Measurements from ENCODE around the gene NDUFB2.
"Not testable (repeated sequence)": the region's sequence is repeated elsewhere in the genome, so short reads cannot be mapped to it uniquely, and the experiment has no call there.

The NDUFB2 gene

GRCh38 chr7:140696680-140697446 is at the start of gene NDUFB2:
Gene NDUFB2 (plus strand): TSS chr7:140696708. CDS start chr7:140696745, 37 bp downstream.
- in situ Hi-C loops (cut with HindIII; ENCODE audit: low sequenced_read_pairs), result no loop called here

DNA sequence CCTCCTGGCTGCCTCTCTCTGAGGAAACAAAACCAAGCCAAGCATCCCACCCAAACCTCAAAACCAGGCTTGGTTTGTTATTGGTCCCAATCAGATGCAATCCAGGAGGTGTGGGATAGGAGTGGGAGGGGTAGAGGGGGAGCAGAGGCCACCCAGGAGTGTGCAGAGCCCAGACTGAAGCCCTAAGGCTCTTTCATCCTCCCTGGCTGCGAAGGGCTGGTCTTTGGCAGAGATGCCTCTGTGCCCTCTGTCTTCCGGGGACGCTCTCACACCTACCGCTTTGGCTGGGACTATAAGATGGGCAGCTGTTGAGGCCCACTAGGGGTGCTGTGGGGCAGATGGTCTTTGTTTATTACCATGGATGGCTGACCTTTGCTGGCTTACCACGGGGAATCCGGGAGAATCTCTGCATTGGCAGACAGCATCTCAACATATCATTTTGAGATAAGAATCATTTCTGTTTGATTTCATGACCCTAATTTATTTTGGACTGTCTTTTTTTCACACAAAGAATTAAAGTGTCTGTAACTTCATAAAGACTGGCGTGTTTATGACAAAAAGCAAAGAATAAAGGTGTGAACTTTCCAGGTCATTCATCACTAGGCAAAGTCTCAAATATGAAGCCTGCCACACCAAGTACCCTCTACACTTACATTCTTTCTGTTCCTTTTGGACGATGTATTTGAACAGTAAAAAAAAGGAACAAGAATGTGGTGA is 49.4 kb upstream of the NDUFB2 start:
- in situ Hi-C loops (cut with HindIII; ENCODE audit: low sequenced_read_pairs), result loop anchor here (25.0 kb wide), 1 partner anchor 135 kb away; no protein-coding TSS in a partner anchor

- in situ Hi-C loops (cut with HindIII; ENCODE audit: low sequenced_read_pairs), result loop anchor here (25.0 kb wide), 1 partner anchor 137 kb away; no protein-coding TSS in a partner anchor
Observed at GRCh38 chr7:140649556-140650205, 46.8 kb upstream of the NDUFB2 start.

DNA sequence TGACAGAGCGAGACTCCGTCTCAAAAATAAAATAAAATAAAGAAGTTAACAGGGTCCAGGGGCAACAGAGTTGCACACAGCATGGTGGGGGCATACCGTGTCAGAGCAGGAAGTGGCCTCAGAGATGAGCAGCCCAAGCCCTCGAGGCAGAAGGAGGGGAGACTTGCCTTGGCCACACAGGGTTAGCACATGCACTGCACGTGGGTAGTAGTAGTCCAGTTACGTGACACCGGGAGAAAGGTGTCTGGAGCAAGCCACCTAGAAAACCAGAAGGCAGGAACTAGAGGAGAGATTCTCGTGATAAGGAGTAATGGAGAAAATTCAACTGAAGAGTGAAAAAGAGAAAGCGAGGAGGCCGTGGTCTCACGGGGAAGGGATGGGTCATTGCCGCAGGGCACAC is 46.1 kb upstream of the NDUFB2 start:
- in situ Hi-C loops (cut with HindIII; ENCODE audit: low sequenced_read_pairs), result no loop called here

GRCh38 chr7:140653319-140654108 is 43.0 kb upstream of the NDUFB2 start:
- in situ Hi-C loops (cut with HindIII; ENCODE audit: low sequenced_read_pairs), result no loop called here

- in situ Hi-C loops (cut with HindIII; ENCODE audit: low sequenced_read_pairs), result no loop called here
Observed at GRCh38 chr7:140654109-140654387, 42.5 kb upstream of the NDUFB2 start.

DNA sequence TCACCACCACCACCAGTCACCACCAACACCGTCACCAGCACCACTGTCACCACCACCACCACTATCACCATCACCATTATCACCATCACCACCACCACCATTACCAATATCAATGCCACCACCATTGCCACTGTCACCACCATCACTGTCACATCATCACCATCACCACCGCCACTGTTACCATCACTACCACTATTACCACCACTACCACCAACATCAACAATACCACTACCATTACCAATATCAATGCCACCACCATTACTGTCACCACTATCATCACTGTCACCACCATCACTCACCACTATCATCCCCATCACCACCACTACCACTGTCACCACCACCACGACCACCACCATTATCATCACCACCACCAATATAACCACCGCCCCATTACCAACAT is 41.8 kb upstream of the NDUFB2 start:
- in situ Hi-C loops (cut with HindIII; ENCODE audit: low sequenced_read_pairs), result no loop called here

GRCh38 chr7:140655511-140656408 is 40.7 kb upstream of the NDUFB2 start:
- in situ Hi-C loops (cut with HindIII; ENCODE audit: low sequenced_read_pairs), result no loop called here

- in situ Hi-C loops (cut with HindIII; ENCODE audit: low sequenced_read_pairs), result no loop called here
Observed at GRCh38 chr7:140656548-140657515, 39.7 kb upstream of the NDUFB2 start.

DNA sequence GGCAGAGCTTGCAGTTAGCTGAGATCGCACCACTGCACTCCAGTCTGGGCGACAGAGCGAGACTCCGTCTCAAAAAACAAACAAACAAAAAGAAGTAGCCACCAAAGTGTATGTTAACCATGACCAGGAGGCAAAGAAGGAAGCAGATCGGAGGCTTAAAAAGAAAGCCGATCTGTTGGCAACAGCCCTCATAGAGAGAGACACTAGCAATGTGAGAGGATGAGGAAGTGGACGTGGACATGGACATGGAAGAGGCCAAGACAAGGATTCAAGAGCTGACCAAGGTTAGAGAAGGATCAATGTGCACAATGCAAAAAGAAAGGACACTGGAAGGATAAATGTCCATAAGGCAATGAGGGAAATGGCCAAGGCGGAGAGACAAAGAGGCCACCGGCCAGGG is 38.6 kb upstream of the NDUFB2 start:
- in situ Hi-C loops (cut with HindIII; ENCODE audit: low sequenced_read_pairs), result no loop called here

- in situ Hi-C loops (cut with HindIII; ENCODE audit: low sequenced_read_pairs), result no loop called here
Observed at GRCh38 chr7:140659856-140660255, 36.7 kb upstream of the NDUFB2 start.

DNA sequence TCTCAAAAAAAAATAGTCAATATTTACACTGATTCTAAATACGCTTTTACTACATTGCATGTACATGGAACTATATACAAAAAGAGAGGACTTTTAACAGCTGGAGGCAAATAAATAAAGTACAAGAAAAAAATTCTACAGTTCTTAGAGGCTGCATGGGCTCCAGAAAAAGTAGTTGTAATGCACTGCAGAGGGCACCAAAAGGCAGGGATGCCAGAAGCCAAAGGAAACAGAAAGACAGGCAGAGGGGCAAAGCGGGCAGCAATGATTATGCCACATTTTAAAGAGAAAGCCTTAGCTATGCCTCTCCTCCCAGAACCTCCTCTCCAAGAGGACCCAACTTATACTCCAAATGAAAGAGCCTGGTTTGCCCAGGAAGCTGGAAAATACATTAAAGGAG is 35.4 kb upstream of the NDUFB2 start:
- in situ Hi-C loops (cut with HindIII; ENCODE audit: low sequenced_read_pairs), result no loop called here

DNA sequence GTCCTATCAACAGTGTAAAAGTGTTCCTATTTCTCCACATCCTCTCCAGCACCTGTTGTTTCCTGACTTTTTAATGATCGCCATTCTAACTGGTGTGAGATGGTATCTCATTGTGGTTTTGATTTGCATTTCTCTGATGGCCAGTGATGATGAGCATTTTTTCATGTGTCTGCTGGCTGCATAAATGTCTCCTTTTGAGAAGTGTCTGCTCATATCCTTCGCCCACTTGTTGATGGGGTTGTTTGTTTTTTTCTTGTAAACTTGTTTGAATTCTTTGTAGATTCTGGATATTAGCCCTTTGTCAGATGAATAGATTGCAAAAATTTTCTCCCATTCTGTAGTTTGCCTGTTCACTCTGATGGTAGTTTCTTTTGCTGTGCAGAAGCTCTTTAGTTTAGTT is 33.6 kb upstream of the NDUFB2 start:
- in situ Hi-C loops (cut with HindIII; ENCODE audit: low sequenced_read_pairs), result not testable (repeated sequence)

GRCh38 chr7:140667476-140667875 is 29.0 kb upstream of the NDUFB2 start:
- in situ Hi-C loops (cut with HindIII; ENCODE audit: low sequenced_read_pairs), result no loop called here

DNA sequence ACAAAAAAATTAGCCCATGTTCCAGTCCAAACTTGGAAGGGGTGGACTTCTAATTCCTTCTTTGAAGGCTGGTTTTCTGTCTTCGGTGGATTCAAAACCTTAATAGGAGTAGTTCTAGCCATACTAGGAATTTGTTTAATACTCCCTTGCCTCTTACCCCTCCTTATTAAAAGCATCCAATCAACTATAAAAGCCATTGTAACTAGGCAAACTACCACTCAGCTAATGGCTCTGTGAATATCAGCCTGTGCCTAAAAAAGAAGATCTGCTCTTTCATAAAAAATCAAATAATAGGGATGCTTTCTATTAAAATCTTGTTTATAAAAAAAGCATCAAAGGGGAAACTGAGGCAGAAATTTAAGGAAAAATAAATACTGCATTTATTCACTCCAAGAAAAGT is 27.9 kb upstream of the NDUFB2 start:
- in situ Hi-C loops (cut with HindIII; ENCODE audit: low sequenced_read_pairs), result no loop called here

DNA sequence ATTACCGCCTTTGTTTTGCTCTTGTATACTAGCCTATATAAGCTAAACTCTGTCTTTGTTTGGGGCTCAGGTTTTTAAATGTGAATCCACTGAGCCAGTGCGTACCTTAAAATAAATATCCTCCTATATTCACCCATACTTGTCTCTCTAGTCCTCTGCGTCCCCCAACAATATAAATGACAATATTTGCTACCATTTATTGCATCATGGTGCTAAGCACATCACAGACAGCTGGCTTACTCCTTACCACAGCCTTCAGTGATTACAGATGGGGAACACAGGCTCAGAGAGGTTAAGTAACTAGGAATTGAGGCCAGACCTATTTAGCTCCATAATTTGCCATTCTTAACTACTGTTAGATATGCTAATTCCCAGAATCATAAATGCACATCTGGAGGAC is 27.2 kb upstream of the NDUFB2 start:
- in situ Hi-C loops (cut with HindIII; ENCODE audit: low sequenced_read_pairs), result no loop called here

DNA sequence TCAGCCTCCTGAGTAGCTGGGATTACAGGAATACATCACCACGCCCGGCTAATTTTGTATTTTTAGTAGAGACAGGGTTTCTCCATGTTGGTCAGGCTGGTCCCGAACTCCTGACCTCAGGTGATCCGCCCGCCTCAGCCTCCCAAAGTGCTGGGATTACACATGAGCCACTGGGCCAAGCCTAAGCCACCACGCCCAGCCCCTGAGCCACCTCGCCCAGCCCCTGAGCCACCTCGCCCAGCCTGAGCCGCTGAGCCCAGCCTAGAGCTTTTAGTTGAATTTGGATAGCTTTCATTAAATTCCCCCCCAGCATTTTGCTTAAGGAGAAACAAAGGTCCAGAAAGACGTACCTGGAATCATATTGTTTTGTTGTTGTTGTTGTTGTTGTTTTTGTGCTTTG is 26.6 kb upstream of the NDUFB2 start:
- in situ Hi-C loops (cut with HindIII; ENCODE audit: low sequenced_read_pairs), result not testable (repeated sequence)

GRCh38 chr7:140670343-140670935 is 26.1 kb upstream of the NDUFB2 start:
- in situ Hi-C loops (cut with HindIII; ENCODE audit: low sequenced_read_pairs), result no loop called here

DNA sequence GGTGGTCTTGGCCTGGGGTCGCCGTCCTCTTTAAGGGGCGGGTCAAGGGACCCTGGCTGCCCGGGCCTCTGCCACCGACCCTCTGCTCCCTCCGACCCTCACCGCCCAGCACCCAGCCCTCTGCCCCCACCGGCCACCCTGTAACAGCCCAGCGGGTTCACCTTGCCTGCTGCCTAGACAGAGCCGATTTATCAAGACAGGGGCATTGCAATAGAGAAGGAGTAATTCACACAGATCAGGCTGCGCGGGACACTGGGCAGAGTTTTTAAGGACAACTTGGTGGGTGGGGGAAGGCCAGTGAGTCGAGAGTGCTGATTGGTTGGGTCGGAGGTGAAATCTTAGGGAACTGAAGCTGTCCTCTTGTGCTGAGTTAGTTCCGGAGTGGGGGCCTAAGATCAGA is 24.5 kb upstream of the NDUFB2 start:
- in situ Hi-C loops (cut with HindIII; ENCODE audit: low sequenced_read_pairs), result no loop called here
